NOMO-1 (cell line): ENCODE data around the gene SMG1.
"Not testable (repeated sequence)": the region's sequence is repeated elsewhere in the genome, so short reads cannot be mapped to it uniquely, and the experiment has no call there.

Experiments used
- DNase-seq, 2 experiments: peaks; one replicate each; lab custom pipeline; 2025; ENCODE audit not compliant: unreplicated experiment in 2 of 2; lab: John Stamatoyannopoulos, UW

Gene SMG1

GRCh38 chr16:18925986-18926865 lies at the start of gene SMG1:
TSS of gene SMG1 (minus strand) at chr16:18926408. CDS start at chr16:18926041, 367 bp downstream.
- DNase-seq = peak; percentile 81 to 93

DNA sequence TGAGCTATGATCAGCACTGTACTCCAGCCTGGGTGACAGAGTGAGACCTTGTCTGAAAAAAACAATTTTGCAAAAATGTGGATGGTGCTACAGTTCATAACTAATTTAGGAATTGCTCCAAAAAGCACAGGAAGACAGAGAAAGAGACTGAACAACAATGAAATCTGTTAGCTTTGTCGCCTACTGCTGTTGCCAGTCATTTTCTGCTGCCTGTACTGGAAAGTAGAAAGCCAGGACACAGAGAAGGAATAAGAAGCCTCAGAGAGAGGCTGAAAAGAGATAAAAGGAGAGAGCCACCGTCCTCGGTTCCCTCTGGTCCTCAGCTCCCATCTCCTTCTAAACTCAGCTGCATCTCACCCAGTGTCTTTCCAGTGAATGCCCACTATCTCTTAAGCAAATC lies 48.9 kb upstream of the SMG1 start:
- no peak for DNase-seq

GRCh38 chr16:18969855-18970240 lies 43.6 kb upstream of the SMG1 start:
- no peak for DNase-seq

GRCh38 chr16:18969050-18969854 lies 43.0 kb upstream of the SMG1 start:
- DNase-seq = peak; percentile 40 to 56

GRCh38 chr16:18966791-18967190 lies 40.6 kb upstream of the SMG1 start:
- no peak for DNase-seq

DNA sequence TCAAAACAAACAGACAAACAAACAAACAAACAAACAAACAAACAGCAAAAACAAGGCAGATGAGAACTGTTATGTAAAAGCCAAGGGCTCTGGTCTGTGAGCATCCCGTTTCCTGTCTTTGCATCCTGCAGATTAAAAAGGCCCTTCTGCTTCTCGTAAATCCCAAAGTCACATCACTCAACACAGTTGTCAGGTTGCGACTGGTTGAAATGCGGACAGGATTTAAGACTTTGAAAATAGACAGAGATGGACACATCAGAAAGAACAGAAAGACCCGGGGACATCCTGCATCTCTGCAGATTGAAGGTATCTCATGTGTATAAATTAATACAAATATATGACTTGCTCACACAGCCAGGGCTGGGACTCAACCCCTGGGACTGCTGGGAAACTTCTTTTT lies 39.3 kb upstream of the SMG1 start:
- DNase-seq = no peak

GRCh38 chr16:18959031-18959505 lies 32.9 kb upstream of the SMG1 start:
- no peak for DNase-seq

- no peak for DNase-seq
Measured at GRCh38 chr16:18958621-18959029, 32.4 kb upstream of the SMG1 start.

DNA sequence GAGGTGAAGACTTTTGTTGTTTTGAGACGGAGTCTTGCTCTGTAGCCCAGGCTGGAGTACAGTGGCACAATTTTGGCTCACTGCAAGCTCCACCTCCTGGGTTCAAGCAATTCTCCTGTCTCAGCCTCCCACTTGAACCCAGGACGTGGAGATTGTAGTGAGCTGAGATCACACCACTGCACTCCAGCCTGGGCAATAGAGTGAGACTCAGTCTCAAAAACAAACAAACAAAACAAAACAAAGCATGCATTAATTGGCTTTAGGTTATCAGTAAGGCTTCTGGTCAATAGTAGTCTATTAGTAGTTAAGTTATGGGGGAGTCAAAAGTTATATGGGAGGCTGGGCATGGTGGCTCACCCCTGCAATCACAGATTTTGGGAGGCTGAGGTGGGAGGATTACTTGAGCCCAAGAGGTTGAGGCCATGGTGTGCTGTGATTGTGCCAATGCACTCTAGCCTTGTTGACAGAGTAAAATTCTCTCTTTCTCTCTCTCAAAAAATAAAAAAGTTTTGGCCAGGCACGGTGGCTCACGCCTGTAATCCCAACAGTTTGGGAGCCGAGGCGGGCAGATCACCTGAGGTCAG lies 30.5 kb upstream of the SMG1 start:
- DNase-seq = not testable (repeated sequence)

DNA sequence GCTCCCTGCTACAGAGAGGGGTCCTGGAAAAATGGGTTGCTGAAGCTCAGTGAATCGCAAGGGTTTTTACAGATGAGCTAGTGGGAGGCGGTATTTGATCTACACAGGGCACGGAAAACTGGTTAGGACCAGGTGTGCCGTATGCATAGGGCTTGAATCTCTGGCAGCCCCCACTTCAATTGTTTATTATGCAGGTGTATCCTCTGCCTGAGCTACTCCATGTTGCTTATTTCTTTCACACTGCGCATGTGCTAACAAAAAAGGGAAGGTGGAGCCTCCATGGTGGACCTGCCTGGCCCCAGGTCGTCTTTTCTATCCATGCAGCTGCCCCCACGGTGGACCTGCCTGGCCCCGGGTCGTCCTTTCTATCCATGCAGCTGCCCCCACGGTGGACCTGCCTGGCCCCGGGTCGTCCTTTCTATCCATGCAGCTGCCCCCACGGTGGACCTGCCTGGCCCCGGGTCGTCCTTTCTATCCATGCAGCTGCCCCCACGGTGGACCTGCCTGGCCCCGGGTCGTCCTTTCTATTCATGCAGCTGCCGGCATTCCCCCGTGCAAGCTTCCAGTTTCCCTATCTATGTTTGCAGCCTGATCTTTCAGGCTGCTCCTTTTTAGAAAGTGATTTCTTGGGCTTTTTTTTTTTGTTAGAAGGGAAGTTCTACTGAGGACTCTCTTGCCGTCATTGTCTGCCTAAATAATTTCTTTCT lies 29.8 kb upstream of the SMG1 start:
- DNase-seq = peak; percentile 11 to 28

DNA sequence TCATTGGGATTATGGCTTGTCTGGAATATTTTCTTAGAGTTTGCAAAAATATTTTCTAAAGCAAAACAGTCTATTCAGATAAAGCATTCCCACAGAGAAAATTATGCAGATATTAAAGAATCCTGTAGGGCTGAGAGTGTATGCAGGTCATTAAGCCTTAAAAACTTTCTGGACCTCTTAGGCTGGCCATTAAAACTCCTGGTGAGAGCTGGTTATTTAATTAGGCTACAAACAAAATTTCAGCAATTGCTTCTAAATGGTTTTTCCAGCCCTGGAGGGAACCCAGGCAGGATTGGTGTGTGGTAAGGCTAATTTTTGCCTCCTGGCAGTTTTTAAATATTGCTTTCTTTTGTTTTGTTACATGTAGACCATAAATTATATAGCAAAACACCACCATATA lies 27.3 kb upstream of the SMG1 start:
- DNase-seq = no peak

DNA sequence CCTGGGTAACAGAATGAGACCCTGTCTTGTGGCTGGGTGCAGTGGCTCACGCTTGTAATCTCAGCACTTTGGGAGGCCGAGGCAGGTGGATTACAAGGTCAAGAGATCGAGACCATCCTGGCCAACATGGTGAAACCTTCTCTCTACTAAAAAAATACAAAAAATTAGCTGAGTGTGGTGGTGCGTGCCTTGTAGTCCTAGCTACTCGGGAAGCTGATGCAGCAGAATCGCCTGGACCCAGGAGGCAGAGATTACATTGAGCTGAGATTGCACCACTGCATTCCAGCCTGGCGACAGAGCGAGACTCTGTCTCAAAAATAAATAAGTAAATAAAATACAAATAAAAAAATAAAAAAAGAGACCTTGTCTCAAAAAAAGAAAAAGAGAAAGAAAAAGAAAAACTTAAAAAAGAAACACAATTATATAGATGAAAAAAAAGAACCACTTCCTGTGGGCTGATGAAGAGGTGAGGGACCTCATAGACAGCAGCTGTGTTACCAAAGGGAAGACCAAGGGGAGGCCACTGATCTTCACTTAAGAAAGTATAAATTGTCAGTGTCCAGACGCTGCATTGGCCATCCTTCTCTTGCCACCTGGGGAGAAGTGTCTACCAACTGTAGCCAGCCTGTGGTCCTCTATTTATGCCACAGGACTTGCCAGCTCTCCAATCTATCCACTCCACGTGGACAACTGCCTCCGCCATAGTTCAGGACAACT lies 24.4 kb upstream of the SMG1 start:
- no peak for DNase-seq

GRCh38 chr16:18948372-18949020 lies 22.3 kb upstream of the SMG1 start:
- DNase-seq = no peak

- DNase-seq = no peak
Measured at GRCh38 chr16:18945233-18945632, 19.0 kb upstream of the SMG1 start.

DNA sequence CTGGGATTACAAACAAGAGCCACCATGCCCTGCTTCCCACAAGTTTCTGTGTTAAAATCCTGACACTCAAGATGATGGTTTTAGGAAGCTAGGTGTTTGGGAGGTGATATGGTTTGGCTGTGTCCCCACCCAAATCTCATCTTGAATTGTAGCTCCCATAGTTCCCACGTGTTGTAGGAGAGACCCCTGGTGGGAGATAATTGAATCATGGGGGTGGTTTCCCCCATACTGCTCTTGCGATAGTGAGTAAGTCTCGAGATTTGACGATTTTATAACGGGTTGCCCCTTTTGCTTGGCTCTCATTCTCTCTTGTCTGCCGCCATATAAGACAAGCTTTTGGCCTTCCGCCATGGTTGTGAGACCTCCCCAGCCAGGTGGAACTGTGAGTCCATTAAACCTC lies 17.2 kb upstream of the SMG1 start:
- DNase-seq = no peak

GRCh38 chr16:18942061-18942460 lies 15.9 kb upstream of the SMG1 start:
- no peak for DNase-seq

DNA sequence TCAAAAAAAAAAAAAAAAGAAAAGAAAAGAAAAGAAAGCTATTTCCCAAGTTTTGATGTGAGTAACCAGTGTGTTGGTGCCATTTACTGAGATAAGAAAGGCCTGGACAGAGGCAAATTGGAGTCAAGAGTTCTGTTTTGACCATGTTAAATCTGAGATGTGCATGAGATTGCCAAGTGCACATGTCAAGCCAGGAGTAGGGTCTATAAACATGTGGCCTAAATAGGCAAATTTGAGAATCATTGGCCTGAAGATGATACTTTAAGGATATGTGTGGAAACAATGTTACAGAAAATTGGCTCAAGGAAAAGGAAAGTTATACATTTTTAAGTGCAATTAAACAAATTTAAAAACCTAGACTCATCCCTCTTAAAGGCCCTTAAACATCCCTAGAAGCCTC lies 15.3 kb upstream of the SMG1 start:
- no peak for DNase-seq

DNA sequence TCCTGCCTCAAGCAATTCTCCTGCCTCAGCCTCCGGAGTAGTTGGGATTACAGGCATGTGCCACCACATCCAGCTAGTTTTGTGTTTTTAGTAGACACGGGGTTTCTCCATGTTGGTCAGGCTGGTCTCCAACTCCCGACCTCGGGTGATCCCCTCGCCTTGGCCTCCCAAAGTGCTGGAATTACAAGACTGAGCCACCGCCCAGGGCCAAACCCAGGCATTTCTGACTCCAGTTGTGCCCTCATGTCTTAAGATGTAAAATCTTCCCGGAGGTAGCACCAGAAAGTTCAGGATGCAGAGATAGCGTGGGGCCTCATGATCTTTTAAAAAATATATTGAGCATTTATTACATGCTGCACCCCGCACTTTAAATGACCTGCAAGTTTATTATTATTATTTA lies 12.8 kb upstream of the SMG1 start:
- DNase-seq = no peak

DNA sequence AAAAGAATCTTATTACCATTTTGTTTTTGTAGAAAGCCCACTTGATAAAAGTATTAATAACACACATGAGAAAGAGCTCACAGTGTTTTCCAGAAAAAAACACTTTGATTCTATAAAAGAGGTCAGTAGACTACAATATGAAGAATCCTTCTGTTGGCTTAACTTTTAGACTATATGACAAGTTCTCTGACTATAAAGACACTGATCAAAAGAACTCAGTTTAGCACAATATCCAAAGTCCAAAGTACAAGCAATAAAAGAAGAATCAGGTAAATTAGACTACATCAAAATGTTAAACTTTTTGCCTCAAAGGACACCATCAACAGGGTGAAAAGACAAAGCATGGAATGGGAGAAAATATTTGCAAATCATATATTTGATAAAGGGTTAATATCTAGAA lies 11.2 kb upstream of the SMG1 start:
- no peak for DNase-seq
